Measurements from ENCODE around the gene DHX8. TPM values are rescaled to one million over a fixed set of nuclear protein-coding genes. Genes with fewer than 3 reads are reported as not detected.

Gene DHX8
- total RNA-seq, 1 donor = 47.5 TPM

DNA sequence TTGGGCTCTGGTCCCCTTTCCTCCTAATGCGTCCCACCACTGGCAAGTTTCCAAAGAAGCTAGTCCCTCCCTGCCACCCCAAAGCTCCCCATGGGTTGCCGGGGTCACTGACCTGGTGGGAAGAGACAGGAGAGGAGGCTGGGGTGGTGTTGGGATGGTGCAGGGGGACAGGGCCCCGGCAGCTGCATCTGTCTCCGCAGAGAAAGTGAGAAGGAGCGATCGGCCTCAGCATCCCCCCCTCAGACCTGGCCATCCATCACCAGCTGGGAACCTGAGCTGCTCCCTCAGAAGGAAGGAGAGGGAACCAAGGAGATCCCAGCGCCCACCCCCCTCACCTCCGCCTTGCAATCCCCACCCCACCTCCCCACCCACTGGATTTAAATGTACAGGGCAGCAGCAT lies 59.1 kb downstream of the DHX8 start:
- H3K4me3 ChIP-seq (ENCODE audit: low read depth, low read length) = no peak overlapping the region
- TF ChIP-seq CTCF (IDR thresholded peaks at IDR 0.05; ENCODE audit: insufficient read depth, low read depth, low read length) = no peak
- DNase-seq (ENCODE audit: low read depth) = no peak

GRCh38 chr17:43543300-43543699 lies 59.5 kb downstream of the DHX8 start:
- TF ChIP-seq CTCF (IDR thresholded peaks at IDR 0.05; ENCODE audit: insufficient read depth, low read depth, low read length) = no peak
- no peak for DNase-seq (ENCODE audit: low read depth)
- no peak overlapping the region for H3K4me3 ChIP-seq (ENCODE audit: low read depth, low read length)

GRCh38 chr17:43543771-43544575 lies 60.2 kb downstream of the DHX8 start:
- TF ChIP-seq CTCF (IDR thresholded peaks at IDR 0.05; ENCODE audit: insufficient read depth, low read depth, low read length) = no peak
- no peak overlapping the region for H3K4me3 ChIP-seq (ENCODE audit: low read depth, low read length)
- no peak for DNase-seq (ENCODE audit: low read depth)

- no peak for TF ChIP-seq CTCF (IDR thresholded peaks at IDR 0.05; ENCODE audit: insufficient read depth, low read depth, low read length)
- peak overlapping the region; percentile 70 for H3K4me3 ChIP-seq (ENCODE audit: low read depth, low read length)
- DNase-seq (ENCODE audit: low read depth) = peak; percentile 40
These were observed 61.5 kb downstream of the DHX8 start for GRCh38 chr17:43545383-43545632.

DNA sequence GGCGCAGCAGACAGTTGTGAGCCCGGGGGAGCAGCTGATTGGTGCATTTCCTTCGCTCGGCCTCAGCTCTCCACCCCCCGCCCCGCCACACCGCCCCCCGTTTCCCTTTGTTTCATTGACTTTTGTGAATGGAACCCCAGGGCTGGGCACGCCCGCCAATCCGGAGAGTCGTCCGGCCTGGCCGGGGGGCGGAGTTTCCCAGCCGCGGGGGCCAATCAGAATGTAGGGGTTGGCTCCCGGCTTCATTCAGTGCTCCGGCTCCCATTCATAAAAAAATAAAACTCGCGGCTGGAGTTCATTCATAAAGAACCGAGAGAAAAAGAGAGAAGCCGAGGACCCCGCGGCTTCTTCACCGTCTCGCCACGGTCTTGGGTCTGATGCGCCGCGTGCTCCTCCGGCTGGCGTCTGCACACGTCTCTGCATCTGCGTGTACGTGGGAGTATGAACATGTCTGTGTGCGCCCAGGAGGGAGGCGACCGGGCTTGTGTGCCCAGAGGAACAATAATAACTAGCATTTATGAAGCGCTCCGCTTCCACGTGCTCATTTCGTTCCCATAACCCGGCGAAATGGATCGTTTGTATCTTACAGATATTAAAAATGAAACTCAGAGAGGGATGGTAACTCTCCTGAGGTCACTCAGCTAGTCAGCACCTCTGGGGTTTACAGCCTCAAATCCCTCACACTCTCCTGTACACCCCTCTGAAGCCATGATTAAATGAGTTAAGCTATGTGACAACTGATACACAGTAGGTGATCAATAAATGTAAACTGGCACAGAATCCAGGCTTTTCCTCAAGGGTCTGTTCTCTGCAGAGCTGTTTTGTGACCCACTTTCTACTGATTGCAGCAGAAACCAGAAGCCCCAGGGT lies 62.8 kb downstream of the DHX8 start, which contains the start of gene ETV4:
Gene ETV4, minus strand, starts transcription at position 22 of the 870 bp plus-strand sequence. CDS start 723 bp downstream, outside the sequence.
- peak; percentile 92 for DNase-seq (ENCODE audit: low read depth)
- no peak for TF ChIP-seq CTCF (IDR thresholded peaks at IDR 0.05; ENCODE audit: insufficient read depth, low read depth, low read length)

DNA sequence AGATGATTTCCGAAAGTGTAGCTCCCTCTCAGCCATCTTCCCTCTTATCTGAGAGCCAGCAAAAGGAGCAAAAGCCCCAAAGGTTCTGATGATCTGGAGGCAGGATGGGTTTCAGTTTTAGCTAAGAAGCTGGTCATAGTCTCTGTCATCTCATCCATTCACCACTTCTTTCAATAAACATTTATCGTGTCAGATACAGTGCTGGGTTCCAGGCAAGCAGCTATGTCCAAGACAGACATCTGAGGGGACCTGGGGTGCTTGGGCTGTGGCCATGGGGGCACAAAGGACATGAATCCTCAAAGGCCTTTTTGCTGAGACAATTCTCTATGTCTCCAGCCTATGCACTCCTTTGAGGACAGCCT lies 63.4 kb downstream of the DHX8 start:
- no peak for TF ChIP-seq CTCF (IDR thresholded peaks at IDR 0.05; ENCODE audit: insufficient read depth, low read depth, low read length)
- no peak for DNase-seq (ENCODE audit: low read depth)
- no peak overlapping the region for H3K4me3 ChIP-seq (ENCODE audit: low read depth, low read length)

More for the DNA sequence above, 62.8 kb downstream of the DHX8 start, which contains the start of gene ETV4:
- peak within 1 kb of the TSS; percentile 70 for H3K4me3 ChIP-seq (ENCODE audit: low read depth, low read length)
